Duodenal mucosa (tissue), 2 donors: ENCODE data around the gene WHRN.

Experiments
- H3K27ac ChIP-seq: one replicate; pipeline ENCODE4 v1.7.0; 2013; ENCODE audit warnings: low read depth, low read length
- H3K27me3 ChIP-seq, 2 donors: one replicate each; pipeline ENCODE4 v1.7.0; 2013; ENCODE audit warnings: low read length in 2 of 2, control low read depth in 1 of 2; ENCODE audit not compliant: insufficient read depth in 2 of 2, control insufficient read depth in 1 of 2
- H3K36me3 ChIP-seq, 2 donors: one replicate each; pipeline ENCODE4 v1.7.0; 2013; ENCODE audit warnings: low read length in 2 of 2, control low read depth in 1 of 2; ENCODE audit not compliant: insufficient read depth in 2 of 2, control insufficient read depth in 1 of 2
- H3K4me1 ChIP-seq, 2 donors: one replicate each; pipeline ENCODE4 v1.7.0; 2013; ENCODE audit warnings: low read length in 2 of 2, control low read depth in 1 of 2; ENCODE audit not compliant: insufficient read depth in 2 of 2, control insufficient read depth in 1 of 2
- H3K4me3 ChIP-seq, 2 donors: one replicate each; pipeline ENCODE4 v1.7.0; 2013; ENCODE audit warnings: low read length in 2 of 2, low read depth in 1 of 2
- H3K9ac ChIP-seq, 2 donors: one replicate each; pipeline ENCODE4 v1.7.0; 2013; ENCODE audit warnings: low read length in 2 of 2, low read depth in 1 of 2
- H3K9me3 ChIP-seq, 2 donors: one replicate each; pipeline ENCODE4 v1.7.0; 2013; ENCODE audit warnings: low read length in 2 of 2, control low read depth in 1 of 2; ENCODE audit not compliant: control insufficient read depth in 1 of 2

Gene WHRN

DNA sequence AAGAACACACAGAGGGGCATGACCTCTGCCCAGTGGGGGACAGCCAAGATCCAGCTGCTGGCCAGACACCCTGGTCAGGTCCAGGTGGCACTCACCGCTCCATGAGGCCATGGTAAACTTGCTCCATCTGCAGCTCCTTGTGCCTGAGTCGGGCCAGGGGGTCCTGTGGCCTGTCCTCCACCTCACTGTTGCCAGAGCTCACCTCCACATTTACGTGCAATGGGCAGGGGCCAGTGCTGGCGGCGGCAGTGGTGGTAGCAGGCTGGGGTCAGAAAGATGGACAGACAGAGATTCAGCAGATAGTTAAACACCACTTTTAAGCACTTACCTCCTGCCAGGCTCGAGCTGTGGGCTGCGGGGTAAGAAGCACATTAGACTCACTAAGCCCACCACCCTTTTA lies 145.5 kb downstream of the WHRN start:
- H3K4me1 ChIP-seq, result peaks cover 0 to 8% of the 10 kb centered on the region in 2 donors
- H3K36me3 ChIP-seq, result peaks cover 70 to 91% of the 10 kb centered on the region in 2 donors
- H3K4me3 ChIP-seq, result no peak overlapping the region
- H3K27ac ChIP-seq, result no peak overlapping the region
- no peaks in the 10 kb centered on the region for H3K27me3 ChIP-seq
- no peaks in the 10 kb centered on the region for H3K9me3 ChIP-seq
- H3K9ac ChIP-seq, result no peak overlapping the region

DNA sequence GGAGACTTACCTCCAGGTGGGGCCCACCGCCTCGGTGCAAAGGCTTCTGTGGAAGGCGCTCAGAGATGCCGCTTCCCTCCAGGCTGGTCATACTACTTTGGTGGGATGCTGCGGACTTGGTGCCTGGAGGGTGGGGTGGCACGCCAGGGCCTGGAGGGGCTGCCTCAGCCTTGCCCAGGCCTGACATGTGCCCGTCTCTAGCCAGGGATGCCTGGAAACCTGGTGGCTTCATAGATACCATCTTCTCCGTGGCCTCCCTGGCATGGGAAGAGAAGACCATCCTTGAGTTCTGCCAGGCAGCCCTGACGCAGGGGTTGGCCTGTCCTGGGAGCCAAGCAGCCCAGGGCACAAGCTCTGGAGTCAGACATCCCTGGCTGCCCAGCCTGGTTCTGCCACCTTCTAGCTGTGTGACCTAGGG lies 147.4 kb downstream of the WHRN start:
- H3K4me1 ChIP-seq, result no peaks in the 10 kb centered on the region
- H3K27ac ChIP-seq, result no peak overlapping the region
- no peaks in the 10 kb centered on the region for H3K27me3 ChIP-seq
- H3K9me3 ChIP-seq, result no peaks in the 10 kb centered on the region
- no peak overlapping the region for H3K9ac ChIP-seq
- H3K4me3 ChIP-seq, result no peak overlapping the region
- H3K36me3 ChIP-seq, result peaks cover 62 to 84% of the 10 kb centered on the region in 2 donors

DNA sequence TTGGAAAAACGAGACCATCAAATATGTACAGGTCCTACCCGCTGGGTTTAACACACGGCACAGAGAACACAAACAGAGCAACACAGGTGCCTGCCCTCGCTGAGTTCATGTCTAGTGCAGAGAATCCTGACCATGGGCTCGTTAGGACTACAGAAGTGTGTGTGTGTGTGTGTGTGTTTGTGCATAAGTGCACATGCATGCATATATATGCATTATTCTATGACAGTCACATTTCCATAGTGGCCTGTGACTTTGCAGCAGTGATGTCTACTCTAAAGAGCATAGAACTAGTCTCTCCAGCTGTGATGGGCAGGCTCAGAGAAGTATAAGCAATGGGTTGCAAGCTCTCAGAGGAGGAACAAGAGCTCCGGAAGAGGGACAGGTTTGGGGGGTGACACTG lies 147.9 kb downstream of the WHRN start:
- no peak overlapping the region for H3K27ac ChIP-seq
- no peak overlapping the region for H3K9ac ChIP-seq
- H3K4me3 ChIP-seq, result no peak overlapping the region
- H3K27me3 ChIP-seq, result no peaks in the 10 kb centered on the region
- H3K36me3 ChIP-seq, result peaks cover 57 to 84% of the 10 kb centered on the region in 2 donors
- H3K9me3 ChIP-seq, result no peaks in the 10 kb centered on the region
- no peaks in the 10 kb centered on the region for H3K4me1 ChIP-seq

DNA sequence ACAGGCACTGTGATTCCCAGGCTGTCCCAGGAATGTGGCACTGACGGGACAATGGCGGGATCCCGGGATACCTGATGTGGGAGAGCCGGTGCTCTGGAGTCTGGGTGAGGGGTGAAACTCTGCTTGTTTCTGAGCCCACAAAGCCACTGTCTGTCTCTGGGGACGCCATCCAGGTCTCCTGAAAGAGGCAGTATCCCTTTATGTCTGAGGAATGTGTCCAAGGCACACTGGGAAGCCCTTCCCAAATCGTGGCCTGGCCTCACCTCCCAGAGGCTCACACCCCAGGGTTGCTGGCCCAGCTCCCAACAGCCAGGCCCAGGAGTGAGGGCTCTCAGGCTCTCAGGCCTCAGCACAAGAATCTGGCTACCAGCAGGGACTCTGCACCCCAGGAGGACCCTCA lies 148.5 kb downstream of the WHRN start:
- no peak overlapping the region for H3K4me3 ChIP-seq
- no peaks in the 10 kb centered on the region for H3K4me1 ChIP-seq
- H3K27ac ChIP-seq, result no peak overlapping the region
- no peaks in the 10 kb centered on the region for H3K9me3 ChIP-seq
- H3K9ac ChIP-seq, result no peak overlapping the region
- no peaks in the 10 kb centered on the region for H3K27me3 ChIP-seq
- peaks cover 52 to 81% of the 10 kb centered on the region in 2 donors for H3K36me3 ChIP-seq

DNA sequence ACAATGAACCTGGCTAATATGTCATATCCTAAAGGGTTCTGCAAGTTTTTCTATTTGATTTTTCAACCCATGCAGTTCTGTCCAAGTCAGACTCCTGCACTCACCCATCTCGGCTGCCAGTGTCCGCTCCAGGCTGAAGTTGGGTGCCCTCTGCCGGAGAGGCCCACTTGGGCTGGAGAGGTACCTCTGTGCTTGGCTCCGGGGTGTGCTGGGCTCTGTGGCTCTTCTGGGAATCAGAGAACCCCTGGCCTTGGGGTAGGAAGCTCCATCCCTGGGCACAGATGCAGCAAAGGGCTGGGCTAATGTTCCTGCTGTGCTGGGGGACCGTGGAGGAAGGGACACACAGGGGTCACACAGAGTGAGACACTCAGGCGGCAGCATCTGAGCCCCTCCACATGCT lies 149.5 kb downstream of the WHRN start:
- Histone ChIP-seq H3K36me3 (peaks cover 45 to 80% of the 10 kb centered on the region in 2 donors), H3K4me1 (no peaks in the 10 kb centered on the region), H3K27ac (no peak overlapping the region), H3K27me3 (no peaks in the 10 kb centered on the region), H3K4me3 (no peak overlapping the region), H3K9ac (no peak overlapping the region), H3K9me3 (no peaks in the 10 kb centered on the region)
